IMR-90 (cell line): ENCODE data around the gene CRTAC1. TPM values are rescaled to one million over a fixed set of nuclear protein-coding genes. Genes with fewer than 3 reads are reported as not detected.

Experiments used
- ATAC-seq: fragments of 200-7000 bp; cut with Tn5 transposase; 2 replicates; pipeline ENCODE4 v1.9.1; 2020; ENCODE audit warnings: low read depth, mild to moderate bottlenecking, moderate library complexity
- BruUV-seq: library from RNA; stranded (reverse); fragments of 400-500 nt; replicated peaks from 2 replicates; lab custom pipeline; 2021; lab: Mats Ljungman, UMichigan
- CTCF ChIA-PET: fragments of 300-600 bp; formaldehyde crosslinking; extraction: SDS; loops from one replicate; lab custom pipeline; 2021; ENCODE audit warnings: antibody characterized with exemption; lab: Yijun Ruan, JAX
- POLR2A ChIA-PET: fragments of 300-600 bp; sonication (Branson Sonifier 250); formaldehyde crosslinking; loops from one replicate; lab custom pipeline; 2022; ENCODE audit warnings: antibody characterized with exemption; ENCODE audit not compliant: unreplicated experiment; lab: Charles Lee
- DNase-seq: peaks from one replicate; pipeline ENCODE4 v3.0.0; 2013
- H2AFZ ChIP-seq: replicated peaks from 2 replicates; pipeline ENCODE3; 2013; ENCODE audit warnings: low read length, mild to moderate bottlenecking; ENCODE audit not compliant: poor library complexity
- H2AK5ac ChIP-seq: 2 replicates; pipeline ENCODE4 v1.6.1; 2013; ENCODE audit warnings: low read depth, low read length, inconsistent platforms
- H2AK9ac ChIP-seq: replicated peaks from 2 replicates; pipeline ENCODE3; 2013; ENCODE audit warnings: mild to moderate bottlenecking, low read depth, low read length, moderate library complexity; ENCODE audit not compliant: poor library complexity
- H2BK120ac ChIP-seq: 2 replicates; pipeline ENCODE4 v1.6.1; 2013; ENCODE audit warnings: low read depth, low read length, inconsistent platforms
- H2BK15ac ChIP-seq: 3 replicates; pipeline ENCODE4 v1.6.1; 2013; ENCODE audit warnings: low read depth, low read length, inconsistent platforms
- H2BK20ac ChIP-seq: 2 replicates; pipeline ENCODE4 v1.6.1; 2013; ENCODE audit warnings: low read depth, mild to moderate bottlenecking, inconsistent platforms, low read length, moderate library complexity
- H2BK5ac ChIP-seq: 2 replicates; pipeline ENCODE4 v1.6.1; 2013; ENCODE audit warnings: mild to moderate bottlenecking, low read depth, low read length, inconsistent platforms; ENCODE audit not compliant: poor library complexity, severe bottlenecking
- H3K14ac ChIP-seq: replicated peaks from 2 replicates; pipeline ENCODE4 v1.6.1; 2013; ENCODE audit warnings: low read depth, low read length, inconsistent platforms
- H3K18ac ChIP-seq: 2 replicates; pipeline ENCODE4 v1.6.1; 2013; ENCODE audit warnings: low read depth, low read length, control low read depth
- H3K23ac ChIP-seq: 2 replicates; pipeline ENCODE4 v1.6.1; 2013; ENCODE audit warnings: low read depth, low read length, inconsistent platforms
- H3K27ac ChIP-seq: 2 replicates; pipeline ENCODE4 v1.5.1; 2013; ENCODE audit warnings: mild to moderate bottlenecking, control low read depth, low read length; ENCODE audit not compliant: insufficient read depth
- H3K27me3 ChIP-seq: 2 replicates; pipeline ENCODE4 v1.6.1; 2013; ENCODE audit warnings: low read length; ENCODE audit not compliant: control insufficient read depth, insufficient read depth
- H3K36me3 ChIP-seq: 2 replicates; pipeline ENCODE4 v1.6.1; 2013; ENCODE audit warnings: low read length, mixed read lengths; ENCODE audit not compliant: control insufficient read depth, insufficient read depth
- H3K4ac ChIP-seq: 2 replicates; pipeline ENCODE4 v1.6.1; 2013; ENCODE audit warnings: low read depth, low read length, inconsistent platforms
- H3K4me1 ChIP-seq: 2 replicates; pipeline ENCODE4 v1.6.1; 2013; ENCODE audit warnings: low read length, mixed read lengths; ENCODE audit not compliant: control insufficient read depth, insufficient read depth
- H3K4me2 ChIP-seq: 2 replicates; pipeline ENCODE4 v1.6.1; 2013; ENCODE audit warnings: low read depth, mild to moderate bottlenecking, control low read depth, low read length, moderate library complexity
- H3K4me3 ChIP-seq: 2 replicates; pipeline ENCODE4 v1.5.1; 2013; ENCODE audit warnings: low read depth, mild to moderate bottlenecking, control low read depth, low read length, moderate library complexity; ENCODE audit not compliant: insufficient read depth
- H3K56ac ChIP-seq: 2 replicates; pipeline ENCODE4 v1.6.1; 2013; ENCODE audit warnings: low read length, inconsistent platforms; ENCODE audit not compliant: insufficient read depth; ENCODE audit errors: extremely low read depth
- H3K79me1 ChIP-seq, 2 experiments: 2 replicates each; pipeline ENCODE4 v1.6.1; 2013; ENCODE audit warnings: low read length in 2 of 2, inconsistent platforms in 1 of 2, low read depth in 1 of 2
- H3K9ac ChIP-seq: 2 replicates; pipeline ENCODE4 v1.6.1; 2013; ENCODE audit warnings: low read depth, low read length, control low read depth
- H3K9me1 ChIP-seq: 2 replicates; pipeline ENCODE4 v1.6.1; 2013; ENCODE audit warnings: low read length, inconsistent platforms; ENCODE audit not compliant: insufficient read depth
- H3K9me3 ChIP-seq: 2 replicates; pipeline ENCODE4 v1.6.1; 2013; ENCODE audit warnings: low read length; ENCODE audit not compliant: control insufficient read depth, insufficient read depth
- H4K20me1 ChIP-seq: 2 replicates; pipeline ENCODE4 v1.6.1; 2013; ENCODE audit warnings: low read length, inconsistent platforms; ENCODE audit not compliant: insufficient read depth
- H4K5ac ChIP-seq: 2 replicates; pipeline ENCODE4 v1.6.1; 2013; ENCODE audit warnings: mild to moderate bottlenecking, low read depth, low read length, control low read depth
- H4K8ac ChIP-seq, 2 experiments: 2 replicates each; pipeline ENCODE4 v1.6.1; 2013; ENCODE audit warnings: low read depth in 2 of 2, low read length in 2 of 2, control low read depth in 1 of 2, inconsistent platforms in 1 of 2
- H4K91ac ChIP-seq: 2 replicates; pipeline ENCODE4 v1.6.1; 2013; ENCODE audit warnings: low read depth, low read length, inconsistent platforms; ENCODE audit not compliant: insufficient read depth
- BHLHE40 ChIP-seq: fragments of 150-350 bp; IDR thresholded peaks from 2 replicates; pipeline ENCODE4 v1.6.1; 2016; ENCODE audit warnings: mild to moderate bottlenecking, low read depth, low read length
- CEBPB ChIP-seq: IDR thresholded peaks from 2 replicates; pipeline ENCODE4 v1.6.1; 2012; ENCODE audit warnings: low read depth, low read length, improper control_type of control experiment
- CHD1 ChIP-seq: IDR thresholded peaks from 2 replicates; pipeline ENCODE4 v1.6.1; 2012; ENCODE audit warnings: low read depth, low read length, improper control_type of control experiment
- ELK1 ChIP-seq: fragments of 150-350 bp; IDR thresholded peaks from 2 replicates; pipeline ENCODE4 v1.6.1; 2016; ENCODE audit warnings: low read depth, mild to moderate bottlenecking, low read length, moderate library complexity, borderline replicate concordance
- FOS ChIP-seq: fragments of 150-350 bp; IDR thresholded peaks from 2 replicates; pipeline ENCODE4 v1.6.1; 2016; ENCODE audit warnings: low read depth, low read length
- MAFK ChIP-seq: IDR thresholded peaks from 2 replicates; pipeline ENCODE4 v1.6.1; 2012; ENCODE audit warnings: low read depth, low read length, improper control_type of control experiment
- MAZ ChIP-seq: IDR thresholded peaks from 2 replicates; pipeline ENCODE4 v1.6.1; 2012; ENCODE audit warnings: low read depth, mild to moderate bottlenecking, low read length, improper control_type of control experiment, moderate library complexity, borderline replicate concordance
- MXI1 ChIP-seq: IDR thresholded peaks from 2 replicates; pipeline ENCODE4 v1.6.1; 2012; ENCODE audit warnings: low read depth, mild to moderate bottlenecking, low read length, moderate library complexity, borderline replicate concordance
- NFE2L2 ChIP-seq: fragments of 150-350 bp; IDR thresholded peaks from 2 replicates; pipeline ENCODE4 v1.6.1; 2016; ENCODE audit warnings: low read depth, mild to moderate bottlenecking, low read length
- POLR2A ChIP-seq: IDR thresholded peaks from 2 replicates; pipeline ENCODE4 v1.6.1; 2012; ENCODE audit warnings: mild to moderate bottlenecking, low read depth, low read length
- RAD21 ChIP-seq: IDR thresholded peaks from 2 replicates; pipeline ENCODE4 v1.6.1; 2012; ENCODE audit warnings: low read length, improper control_type of control experiment
- RCOR1 ChIP-seq: IDR thresholded peaks from 2 replicates; pipeline ENCODE4 v1.6.1; 2012; ENCODE audit warnings: mild to moderate bottlenecking, low read length, improper control_type of control experiment; ENCODE audit not compliant: insufficient replicate concordance
- RFX5 ChIP-seq: IDR thresholded peaks from 2 replicates; pipeline ENCODE4 v1.8.0; 2012; ENCODE audit warnings: low read depth, mild to moderate bottlenecking, low read length, moderate library complexity
- SMC3 ChIP-seq: fragments of 150-350 bp; IDR thresholded peaks from 2 replicates; pipeline ENCODE4 v1.6.1; 2016; ENCODE audit warnings: low read depth, mild to moderate bottlenecking, antibody characterized with exemption, low read length, moderate library complexity
- USF2 ChIP-seq: fragments of 150-350 bp; IDR thresholded peaks from 2 replicates; pipeline ENCODE4 v1.6.1; 2017; ENCODE audit warnings: mild to moderate bottlenecking, antibody characterized with exemption, low read length, low read depth
- WGBS, 2 experiments: methylation state at CpG; one replicate each; pipeline versions ENCODE4 v1.1.5 to v1.1.7; 2013; ENCODE audit warnings: missing lambda C conversion rate in 2 of 2; ENCODE audit not compliant: insufficient read length in 1 of 2; ENCODE audit errors: extremely low coverage in 2 of 2; 5-methylcytosine and 5-hydroxymethylcytosine counted together
- dilution Hi-C: fragments of 300-500 bp; cut with HindIII; formaldehyde crosslinking; loops from one replicate; pipeline ENCODE4 v1.14.3; 2018; ENCODE audit warnings: low sequenced_read_pairs; ENCODE audit not compliant: unreplicated experiment
- in situ Hi-C: fragments of 300-500 bp; cut with MboI; formaldehyde crosslinking; loops from 3 replicates; pipeline ENCODE4 v1.14.3; 2019; ENCODE audit warnings: low sequenced_read_pairs, inconsistent platforms, mixed read lengths
- intact Hi-C: fragments of 100-400 bp; cut with micrococcal nuclease; formaldehyde crosslinking; loops from 2 replicates; pipeline ENCODE4 v1.10.0; 2022
- polyA plus RNA-seq, 3 experiments: library from polyadenylated mRNA; depleted of rRNA; stranded (reverse); fragments of >200 nt; gene quantifications; 2 replicates each; pipeline ENCODE4 v1.2.3, GENCODE V29; 2012; ENCODE audit warnings: low replicate concordance in 1 of 3
- total RNA-seq: library from RNA; depleted of rRNA; stranded (reverse); fragments of >200 nt; gene quantifications from 2 replicates; pipeline ENCODE4 v1.2.3, GENCODE V29; 2012
- TF ChIP-seq, protein P1 (sequence below): conservative IDR thresholded peaks from 2 replicates; pipeline ENCODE4 v1.5.1; 2012; ENCODE audit warnings: mild to moderate bottlenecking, low read depth, low read length, improper control_type of control experiment

CRTAC1 gene
- total and polyA plus RNA-seq, 2 of the 4 experiments (the other 2 are of a cell fraction): not detected

DNA sequence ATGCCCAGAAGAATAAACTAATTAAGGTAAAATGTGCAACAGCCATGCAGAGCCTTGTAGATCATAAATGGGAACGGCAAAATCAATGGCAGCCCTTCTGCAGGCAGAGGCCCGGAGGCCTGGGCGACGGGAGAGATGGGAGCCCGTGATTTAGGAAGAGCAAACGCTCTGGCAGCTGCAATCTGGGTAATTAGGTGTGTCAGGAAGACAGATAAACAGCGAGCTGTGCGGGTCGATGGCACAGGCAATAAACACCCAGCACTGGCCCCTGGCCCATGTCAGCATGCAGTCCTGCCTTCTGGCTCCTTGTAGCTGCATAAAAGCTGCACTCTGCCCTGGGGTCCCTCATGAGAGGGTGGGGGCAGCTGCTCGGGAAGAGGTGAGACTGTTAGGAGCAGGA lies 102.8 kb downstream of the CRTAC1 start:
- ATAC-seq (no peak), DNase-seq (no peak)
- no peaks in the 10 kb centered on the region for H3K79me1 ChIP-seq
- H3K27ac ChIP-seq: no peak overlapping the region
- H3K56ac ChIP-seq: no peak overlapping the region
- no peak overlapping the region for H3K9ac ChIP-seq
- H2AK5ac ChIP-seq: no peak overlapping the region
- H3K27me3 ChIP-seq: peaks cover 14% of the 10 kb centered on the region
- no peak overlapping the region for H3K4me2 ChIP-seq
- intact Hi-C loops (no loop called here), dilution Hi-C loops (no loop called here), in situ Hi-C loops (no loop called here)
- no peak overlapping the region for H4K8ac ChIP-seq
- CTCF ChIA-PET: no interaction called here
- H3K4ac ChIP-seq: no peak overlapping the region
- POLR2A ChIA-PET: no interaction called here
- no peak overlapping the region for H3K4me3 ChIP-seq
- BruUV-seq: no TSS peak
- no peaks in the 10 kb centered on the region for H3K9me3 ChIP-seq
- no peak overlapping the region for H2BK120ac ChIP-seq
- H3K9me1 ChIP-seq: no peaks in the 10 kb centered on the region
- TF ChIP-seq ELK1 (no peak), SMC3 (no peak), MAZ (no peak), POLR2A (no peak), FOS (no peak), NFE2L2 (no peak), BHLHE40 (no peak), MAFK (no peak), USF2 (no peak), RFX5 (no peak), CHD1 (no peak), RAD21 (no peak), RCOR1 (no peak), MXI1 (no peak), CEBPB (no peak)
- TF ChIP-seq, protein P1, sequence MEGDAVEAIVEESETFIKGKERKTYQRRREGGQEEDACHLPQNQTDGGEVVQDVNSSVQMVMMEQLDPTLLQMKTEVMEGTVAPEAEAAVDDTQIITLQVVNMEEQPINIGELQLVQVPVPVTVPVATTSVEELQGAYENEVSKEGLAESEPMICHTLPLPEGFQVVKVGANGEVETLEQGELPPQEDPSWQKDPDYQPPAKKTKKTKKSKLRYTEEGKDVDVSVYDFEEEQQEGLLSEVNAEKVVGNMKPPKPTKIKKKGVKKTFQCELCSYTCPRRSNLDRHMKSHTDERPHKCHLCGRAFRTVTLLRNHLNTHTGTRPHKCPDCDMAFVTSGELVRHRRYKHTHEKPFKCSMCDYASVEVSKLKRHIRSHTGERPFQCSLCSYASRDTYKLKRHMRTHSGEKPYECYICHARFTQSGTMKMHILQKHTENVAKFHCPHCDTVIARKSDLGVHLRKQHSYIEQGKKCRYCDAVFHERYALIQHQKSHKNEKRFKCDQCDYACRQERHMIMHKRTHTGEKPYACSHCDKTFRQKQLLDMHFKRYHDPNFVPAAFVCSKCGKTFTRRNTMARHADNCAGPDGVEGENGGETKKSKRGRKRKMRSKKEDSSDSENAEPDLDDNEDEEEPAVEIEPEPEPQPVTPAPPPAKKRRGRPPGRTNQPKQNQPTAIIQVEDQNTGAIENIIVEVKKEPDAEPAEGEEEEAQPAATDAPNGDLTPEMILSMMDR: no peak
- H3K36me3 ChIP-seq: no peaks in the 10 kb centered on the region
- H3K14ac ChIP-seq: no peak overlapping the region
- H2BK15ac ChIP-seq: no peak overlapping the region
- H3K18ac ChIP-seq: no peak overlapping the region
- no peak overlapping the region for H2BK5ac ChIP-seq
- H2AFZ ChIP-seq: no peak overlapping the region
- H3K4me1 ChIP-seq: no peaks in the 10 kb centered on the region
- H4K20me1 ChIP-seq: no peaks in the 10 kb centered on the region
- WGBS, 2 experiments: 0% methylated on average over 1 of the region's 10 CpGs; no CpG with 5 or more reads in 1 of the 2 experiments
- H2BK20ac ChIP-seq: no peak overlapping the region
- no peak overlapping the region for H2AK9ac ChIP-seq
- H3K23ac ChIP-seq: no peak overlapping the region
- H4K91ac ChIP-seq: no peak overlapping the region
- no peak overlapping the region for H4K5ac ChIP-seq
